GM18499 (cell line): Measurements from ENCODE around the gene MARF1.
"Not testable (repeated sequence)": the region's sequence is repeated elsewhere in the genome, so short reads cannot be mapped to it uniquely, and the experiment has no call there.

Source experiments
- ATAC-seq: cut with Tn5 transposase; IDR thresholded peaks from one replicate; pipeline ENCODE4 v1.9.1; 2021; ENCODE audit warnings: moderate number of reproducible peaks; ENCODE audit not compliant: insufficient read depth, unreplicated experiment

The MARF1 gene

DNA sequence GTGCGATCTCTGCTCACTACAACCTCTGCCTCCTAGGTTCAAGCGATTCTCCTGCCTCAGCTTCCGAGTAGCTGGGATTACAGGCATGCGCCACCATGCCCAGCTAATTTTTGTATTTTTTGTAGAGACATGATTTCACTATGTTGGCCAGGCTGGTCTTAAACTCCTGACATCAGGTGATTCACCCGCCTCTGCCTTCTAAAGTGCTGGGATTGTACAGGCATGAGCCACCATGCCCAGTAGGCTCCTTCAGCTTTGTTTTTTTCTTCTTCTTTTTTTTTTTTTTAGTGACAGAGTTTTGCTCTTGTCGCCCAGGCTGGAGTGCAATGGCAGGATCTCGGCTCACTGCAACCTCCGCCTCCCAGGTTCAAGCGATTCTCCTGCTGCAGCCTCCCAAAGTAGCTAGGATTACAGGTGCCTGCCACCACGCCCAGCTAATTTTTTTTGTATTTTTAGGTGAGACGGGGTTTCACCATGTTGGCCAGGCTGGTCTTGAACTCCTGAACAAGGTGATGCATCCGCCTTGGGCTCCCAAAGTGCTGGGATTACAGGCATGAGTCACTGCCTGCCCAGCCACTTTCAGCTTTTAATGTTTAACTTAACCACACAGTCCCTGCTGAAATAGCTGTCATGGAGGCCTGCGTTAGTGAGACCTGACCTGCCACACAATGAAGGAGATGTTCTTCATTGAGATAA, 95.7 kb downstream of the MARF1 start:
- ATAC-seq = not testable (repeated sequence)

DNA sequence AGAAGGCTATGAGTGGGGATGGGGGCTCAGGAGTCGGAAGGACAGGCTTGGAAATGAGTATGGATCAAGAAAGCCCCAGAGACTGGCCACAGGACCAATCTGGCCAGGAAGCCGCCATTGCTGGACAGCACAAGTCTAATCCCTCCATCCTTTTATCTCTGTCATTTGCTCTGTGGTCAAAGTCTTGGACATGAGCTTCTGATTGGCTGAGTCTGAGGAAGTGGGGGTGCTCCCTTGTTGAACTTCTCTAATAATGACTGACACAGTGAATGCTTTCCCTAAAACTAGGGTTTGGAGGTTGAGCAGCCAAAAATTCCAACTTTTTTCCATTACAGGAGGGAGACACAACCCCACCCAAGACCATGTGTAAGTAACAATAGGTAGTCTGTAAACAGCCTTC, 97.4 kb downstream of the MARF1 start:
- ATAC-seq = no peak

DNA sequence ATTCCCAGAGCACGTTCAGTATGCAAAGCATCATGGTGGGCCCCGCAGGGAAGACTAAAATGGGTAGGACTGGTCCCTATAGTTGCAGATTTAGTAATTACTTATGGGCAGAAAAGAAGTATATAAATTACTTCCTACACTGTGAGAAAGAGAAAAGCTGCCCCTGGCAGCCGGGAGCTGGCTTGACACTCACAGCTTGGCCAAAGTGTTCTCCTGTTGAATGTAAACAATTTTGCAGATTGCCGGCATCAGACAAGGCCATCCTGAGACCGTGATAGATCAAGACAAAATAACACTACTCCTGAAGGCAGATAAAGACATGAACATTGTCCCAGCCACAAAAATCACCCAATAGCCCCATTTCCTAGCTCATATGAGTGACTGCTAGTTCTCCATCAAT, 98.5 kb downstream of the MARF1 start:
- no peak for ATAC-seq
